IMR-90 (cell line): ENCODE data around the gene ADARB2. TPM values are rescaled to one million over a fixed set of nuclear protein-coding genes. Genes with fewer than 3 reads are reported as not detected.

Experiments used
- ATAC-seq: fragments of 200-7000 bp; cut with Tn5 transposase; 2 replicates; pipeline ENCODE4 v1.9.1; 2020; ENCODE audit warnings: low read depth, mild to moderate bottlenecking, moderate library complexity
- BruUV-seq: library from RNA; stranded (reverse); fragments of 400-500 nt; replicated peaks from 2 replicates; lab custom pipeline; 2021; lab: Mats Ljungman, UMichigan
- CTCF ChIA-PET: fragments of 300-600 bp; formaldehyde crosslinking; extraction: SDS; loops from one replicate; lab custom pipeline; 2021; ENCODE audit warnings: antibody characterized with exemption; lab: Yijun Ruan, JAX
- POLR2A ChIA-PET: fragments of 300-600 bp; sonication (Branson Sonifier 250); formaldehyde crosslinking; loops from one replicate; lab custom pipeline; 2022; ENCODE audit warnings: antibody characterized with exemption; ENCODE audit not compliant: unreplicated experiment; lab: Charles Lee
- DNase-seq: peaks from one replicate; pipeline ENCODE4 v3.0.0; 2013
- H2AFZ ChIP-seq: replicated peaks from 2 replicates; pipeline ENCODE3; 2013; ENCODE audit warnings: low read length, mild to moderate bottlenecking; ENCODE audit not compliant: poor library complexity
- H2AK5ac ChIP-seq: 2 replicates; pipeline ENCODE4 v1.6.1; 2013; ENCODE audit warnings: low read depth, low read length, inconsistent platforms
- H2AK9ac ChIP-seq: replicated peaks from 2 replicates; pipeline ENCODE3; 2013; ENCODE audit warnings: mild to moderate bottlenecking, low read depth, low read length, moderate library complexity; ENCODE audit not compliant: poor library complexity
- H2BK120ac ChIP-seq: 2 replicates; pipeline ENCODE4 v1.6.1; 2013; ENCODE audit warnings: low read depth, low read length, inconsistent platforms
- H2BK15ac ChIP-seq: 3 replicates; pipeline ENCODE4 v1.6.1; 2013; ENCODE audit warnings: low read depth, low read length, inconsistent platforms
- H2BK20ac ChIP-seq: 2 replicates; pipeline ENCODE4 v1.6.1; 2013; ENCODE audit warnings: low read depth, mild to moderate bottlenecking, inconsistent platforms, low read length, moderate library complexity
- H2BK5ac ChIP-seq: 2 replicates; pipeline ENCODE4 v1.6.1; 2013; ENCODE audit warnings: mild to moderate bottlenecking, low read depth, low read length, inconsistent platforms; ENCODE audit not compliant: poor library complexity, severe bottlenecking
- H3K14ac ChIP-seq: replicated peaks from 2 replicates; pipeline ENCODE4 v1.6.1; 2013; ENCODE audit warnings: low read depth, low read length, inconsistent platforms
- H3K18ac ChIP-seq: 2 replicates; pipeline ENCODE4 v1.6.1; 2013; ENCODE audit warnings: low read depth, low read length, control low read depth
- H3K23ac ChIP-seq: 2 replicates; pipeline ENCODE4 v1.6.1; 2013; ENCODE audit warnings: low read depth, low read length, inconsistent platforms
- H3K27ac ChIP-seq: 2 replicates; pipeline ENCODE4 v1.5.1; 2013; ENCODE audit warnings: mild to moderate bottlenecking, control low read depth, low read length; ENCODE audit not compliant: insufficient read depth
- H3K27me3 ChIP-seq: 2 replicates; pipeline ENCODE4 v1.6.1; 2013; ENCODE audit warnings: low read length; ENCODE audit not compliant: control insufficient read depth, insufficient read depth
- H3K36me3 ChIP-seq: 2 replicates; pipeline ENCODE4 v1.6.1; 2013; ENCODE audit warnings: low read length, mixed read lengths; ENCODE audit not compliant: control insufficient read depth, insufficient read depth
- H3K4ac ChIP-seq: 2 replicates; pipeline ENCODE4 v1.6.1; 2013; ENCODE audit warnings: low read depth, low read length, inconsistent platforms
- H3K4me1 ChIP-seq: 2 replicates; pipeline ENCODE4 v1.6.1; 2013; ENCODE audit warnings: low read length, mixed read lengths; ENCODE audit not compliant: control insufficient read depth, insufficient read depth
- H3K4me2 ChIP-seq: 2 replicates; pipeline ENCODE4 v1.6.1; 2013; ENCODE audit warnings: low read depth, mild to moderate bottlenecking, control low read depth, low read length, moderate library complexity
- H3K4me3 ChIP-seq: 2 replicates; pipeline ENCODE4 v1.5.1; 2013; ENCODE audit warnings: low read depth, mild to moderate bottlenecking, control low read depth, low read length, moderate library complexity; ENCODE audit not compliant: insufficient read depth
- H3K56ac ChIP-seq: 2 replicates; pipeline ENCODE4 v1.6.1; 2013; ENCODE audit warnings: low read length, inconsistent platforms; ENCODE audit not compliant: insufficient read depth; ENCODE audit errors: extremely low read depth
- H3K79me1 ChIP-seq, 2 experiments: 2 replicates each; pipeline ENCODE4 v1.6.1; 2013; ENCODE audit warnings: low read length in 2 of 2, inconsistent platforms in 1 of 2, low read depth in 1 of 2
- H3K9ac ChIP-seq: 2 replicates; pipeline ENCODE4 v1.6.1; 2013; ENCODE audit warnings: low read depth, low read length, control low read depth
- H3K9me1 ChIP-seq: 2 replicates; pipeline ENCODE4 v1.6.1; 2013; ENCODE audit warnings: low read length, inconsistent platforms; ENCODE audit not compliant: insufficient read depth
- H3K9me3 ChIP-seq: 2 replicates; pipeline ENCODE4 v1.6.1; 2013; ENCODE audit warnings: low read length; ENCODE audit not compliant: control insufficient read depth, insufficient read depth
- H4K20me1 ChIP-seq: 2 replicates; pipeline ENCODE4 v1.6.1; 2013; ENCODE audit warnings: low read length, inconsistent platforms; ENCODE audit not compliant: insufficient read depth
- H4K5ac ChIP-seq: 2 replicates; pipeline ENCODE4 v1.6.1; 2013; ENCODE audit warnings: mild to moderate bottlenecking, low read depth, low read length, control low read depth
- H4K8ac ChIP-seq, 2 experiments: 2 replicates each; pipeline ENCODE4 v1.6.1; 2013; ENCODE audit warnings: low read depth in 2 of 2, low read length in 2 of 2, control low read depth in 1 of 2, inconsistent platforms in 1 of 2
- H4K91ac ChIP-seq: 2 replicates; pipeline ENCODE4 v1.6.1; 2013; ENCODE audit warnings: low read depth, low read length, inconsistent platforms; ENCODE audit not compliant: insufficient read depth
- CHD1 ChIP-seq: IDR thresholded peaks from 2 replicates; pipeline ENCODE4 v1.6.1; 2012; ENCODE audit warnings: low read depth, low read length, improper control_type of control experiment
- MXI1 ChIP-seq: IDR thresholded peaks from 2 replicates; pipeline ENCODE4 v1.6.1; 2012; ENCODE audit warnings: low read depth, mild to moderate bottlenecking, low read length, moderate library complexity, borderline replicate concordance
- POLR2A ChIP-seq: IDR thresholded peaks from 2 replicates; pipeline ENCODE4 v1.6.1; 2012; ENCODE audit warnings: mild to moderate bottlenecking, low read depth, low read length
- RAD21 ChIP-seq: IDR thresholded peaks from 2 replicates; pipeline ENCODE4 v1.6.1; 2012; ENCODE audit warnings: low read length, improper control_type of control experiment
- RFX5 ChIP-seq: IDR thresholded peaks from 2 replicates; pipeline ENCODE4 v1.8.0; 2012; ENCODE audit warnings: low read depth, mild to moderate bottlenecking, low read length, moderate library complexity
- WGBS, 2 experiments: methylation state at CpG; one replicate each; pipeline versions ENCODE4 v1.1.5 to v1.1.7; 2013; ENCODE audit warnings: missing lambda C conversion rate in 2 of 2; ENCODE audit not compliant: insufficient read length in 1 of 2; ENCODE audit errors: extremely low coverage in 2 of 2; 5-methylcytosine and 5-hydroxymethylcytosine counted together
- dilution Hi-C: fragments of 300-500 bp; cut with HindIII; formaldehyde crosslinking; loops from one replicate; pipeline ENCODE4 v1.14.3; 2018; ENCODE audit warnings: low sequenced_read_pairs; ENCODE audit not compliant: unreplicated experiment
- in situ Hi-C: fragments of 300-500 bp; cut with MboI; formaldehyde crosslinking; loops from 3 replicates; pipeline ENCODE4 v1.14.3; 2019; ENCODE audit warnings: low sequenced_read_pairs, inconsistent platforms, mixed read lengths
- intact Hi-C: fragments of 100-400 bp; cut with micrococcal nuclease; formaldehyde crosslinking; loops from 2 replicates; pipeline ENCODE4 v1.10.0; 2022
- polyA plus RNA-seq, 3 experiments: library from polyadenylated mRNA; depleted of rRNA; stranded (reverse); fragments of >200 nt; gene quantifications; 2 replicates each; pipeline ENCODE4 v1.2.3, GENCODE V29; 2012; ENCODE audit warnings: low replicate concordance in 1 of 3
- total RNA-seq: library from RNA; depleted of rRNA; stranded (reverse); fragments of >200 nt; gene quantifications from 2 replicates; pipeline ENCODE4 v1.2.3, GENCODE V29; 2012
- TF ChIP-seq, protein P1 (sequence below): conservative IDR thresholded peaks from 2 replicates; pipeline ENCODE4 v1.5.1; 2012; ENCODE audit warnings: mild to moderate bottlenecking, low read depth, low read length, improper control_type of control experiment

ADARB2 gene
- total and polyA plus RNA-seq, 2 of the 4 experiments (the other 2 are of a cell fraction), result not detected

DNA sequence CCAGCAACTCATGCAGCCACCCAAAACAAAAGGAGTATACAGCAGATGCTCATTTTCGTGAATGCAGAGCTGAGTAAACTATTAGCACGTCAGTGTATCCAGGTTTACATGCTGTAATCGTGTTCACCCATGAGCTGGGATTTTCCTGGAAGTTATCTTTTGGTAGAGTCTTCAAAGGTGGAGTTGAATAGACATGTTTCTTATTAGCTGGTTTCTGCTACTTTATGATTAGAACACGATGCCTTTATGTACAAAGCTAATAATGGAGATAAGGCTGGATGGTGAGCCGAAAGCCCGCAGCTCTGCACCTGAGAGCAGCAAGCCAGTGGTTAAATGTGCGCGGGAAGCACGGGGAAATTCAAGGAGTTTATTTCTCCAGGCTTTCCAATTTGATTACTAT lies 123.8 kb downstream of the ADARB2 start:
- Histone ChIP-seq H3K4me2 (no peak overlapping the region), H2AK9ac (no peak overlapping the region), H3K18ac (no peak overlapping the region), H4K91ac (no peak overlapping the region), H3K23ac (no peak overlapping the region), H3K4ac (no peak overlapping the region), H3K27ac (no peak overlapping the region), H2BK5ac (no peak overlapping the region), H2BK15ac (no peak overlapping the region), H2AK5ac (no peak overlapping the region), H3K14ac (no peak overlapping the region), H3K9ac (no peak overlapping the region), H2BK20ac (no peak overlapping the region), H3K9me1 (no peaks in the 10 kb centered on the region), H3K9me3 (peaks cover 43% of the 10 kb centered on the region), H3K4me3 (no peak overlapping the region), H4K20me1 (no peaks in the 10 kb centered on the region), H4K5ac (no peak overlapping the region), H2AFZ (no peak overlapping the region), H3K56ac (no peak overlapping the region), H3K36me3 (no peaks in the 10 kb centered on the region), H3K4me1 (no peaks in the 10 kb centered on the region), H2BK120ac (no peak overlapping the region), H3K79me1 (no peaks in the 10 kb centered on the region), H3K27me3 (no peaks in the 10 kb centered on the region), H4K8ac (no peak overlapping the region)
- no peak for DNase-seq
- no TSS peak for BruUV-seq
- in situ Hi-C loops (no loop called here), dilution Hi-C loops (no loop called here), intact Hi-C loops (no loop called here)
- POLR2A ChIA-PET, result no interaction called here
- CTCF ChIA-PET, result no interaction called here
- TF ChIP-seq RFX5, result no peak
- TF ChIP-seq POLR2A, result no peak
- no peak for TF ChIP-seq CHD1
- TF ChIP-seq MXI1, result no peak
- TF ChIP-seq, protein P1, sequence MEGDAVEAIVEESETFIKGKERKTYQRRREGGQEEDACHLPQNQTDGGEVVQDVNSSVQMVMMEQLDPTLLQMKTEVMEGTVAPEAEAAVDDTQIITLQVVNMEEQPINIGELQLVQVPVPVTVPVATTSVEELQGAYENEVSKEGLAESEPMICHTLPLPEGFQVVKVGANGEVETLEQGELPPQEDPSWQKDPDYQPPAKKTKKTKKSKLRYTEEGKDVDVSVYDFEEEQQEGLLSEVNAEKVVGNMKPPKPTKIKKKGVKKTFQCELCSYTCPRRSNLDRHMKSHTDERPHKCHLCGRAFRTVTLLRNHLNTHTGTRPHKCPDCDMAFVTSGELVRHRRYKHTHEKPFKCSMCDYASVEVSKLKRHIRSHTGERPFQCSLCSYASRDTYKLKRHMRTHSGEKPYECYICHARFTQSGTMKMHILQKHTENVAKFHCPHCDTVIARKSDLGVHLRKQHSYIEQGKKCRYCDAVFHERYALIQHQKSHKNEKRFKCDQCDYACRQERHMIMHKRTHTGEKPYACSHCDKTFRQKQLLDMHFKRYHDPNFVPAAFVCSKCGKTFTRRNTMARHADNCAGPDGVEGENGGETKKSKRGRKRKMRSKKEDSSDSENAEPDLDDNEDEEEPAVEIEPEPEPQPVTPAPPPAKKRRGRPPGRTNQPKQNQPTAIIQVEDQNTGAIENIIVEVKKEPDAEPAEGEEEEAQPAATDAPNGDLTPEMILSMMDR, result no peak
- no peak for TF ChIP-seq RAD21
- WGBS, 2 experiments, result 77% methylated on average over 3 of the region's 9 CpGs; no CpG with 5 or more reads in 1 of the 2 experiments
- ATAC-seq, result no peak
